ENCODE results near the gene CYP4F22.

DNA sequence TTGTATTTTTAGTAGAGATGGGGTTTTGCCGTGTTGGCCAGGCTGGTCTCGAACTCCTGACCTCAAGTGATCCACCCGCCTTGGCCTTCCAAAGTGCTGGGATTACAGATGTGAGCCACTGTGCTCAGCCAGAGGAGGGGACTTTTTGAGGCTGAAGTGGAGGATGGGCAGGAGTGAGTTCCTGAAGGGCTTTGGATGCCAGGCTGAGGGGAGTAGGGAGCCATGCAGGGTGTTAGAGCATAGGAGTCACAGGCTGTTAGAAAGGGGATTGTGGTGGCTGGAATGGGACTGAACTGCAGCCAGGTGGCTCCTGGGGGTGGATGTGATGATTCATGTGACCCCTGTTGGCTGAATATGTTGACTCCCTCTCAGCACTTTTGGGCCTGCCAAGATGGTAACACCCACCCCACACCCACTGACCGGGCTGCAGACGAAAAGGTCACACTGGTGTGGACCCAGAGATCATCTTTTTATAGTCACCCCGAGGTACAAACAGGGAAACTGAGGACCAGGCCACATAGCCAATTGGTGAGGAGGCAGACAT is 11.2 kb downstream of the CYP4F22 start:
- no peak for TF ChIP-seq POLR2AphosphoS5 (IDR thresholded peaks at IDR 0.05)
- no peak for TF ChIP-seq POLR2A (IDR thresholded peaks at IDR 0.05)
- TF ChIP-seq, protein P1, sequence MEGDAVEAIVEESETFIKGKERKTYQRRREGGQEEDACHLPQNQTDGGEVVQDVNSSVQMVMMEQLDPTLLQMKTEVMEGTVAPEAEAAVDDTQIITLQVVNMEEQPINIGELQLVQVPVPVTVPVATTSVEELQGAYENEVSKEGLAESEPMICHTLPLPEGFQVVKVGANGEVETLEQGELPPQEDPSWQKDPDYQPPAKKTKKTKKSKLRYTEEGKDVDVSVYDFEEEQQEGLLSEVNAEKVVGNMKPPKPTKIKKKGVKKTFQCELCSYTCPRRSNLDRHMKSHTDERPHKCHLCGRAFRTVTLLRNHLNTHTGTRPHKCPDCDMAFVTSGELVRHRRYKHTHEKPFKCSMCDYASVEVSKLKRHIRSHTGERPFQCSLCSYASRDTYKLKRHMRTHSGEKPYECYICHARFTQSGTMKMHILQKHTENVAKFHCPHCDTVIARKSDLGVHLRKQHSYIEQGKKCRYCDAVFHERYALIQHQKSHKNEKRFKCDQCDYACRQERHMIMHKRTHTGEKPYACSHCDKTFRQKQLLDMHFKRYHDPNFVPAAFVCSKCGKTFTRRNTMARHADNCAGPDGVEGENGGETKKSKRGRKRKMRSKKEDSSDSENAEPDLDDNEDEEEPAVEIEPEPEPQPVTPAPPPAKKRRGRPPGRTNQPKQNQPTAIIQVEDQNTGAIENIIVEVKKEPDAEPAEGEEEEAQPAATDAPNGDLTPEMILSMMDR (IDR thresholded peaks at IDR 0.05) = no peak
- TF ChIP-seq EP300 (IDR thresholded peaks at IDR 0.05) = no peak
